WTC11 (cell line): Measurements from ENCODE around the gene STAC2.

Source experiments
- NFE2L1 ChIP-seq: sonication (generic); formaldehyde crosslinking; IDR thresholded peaks from 2 replicates; pipeline ENCODE4 v1.8.1; 2023; ENCODE audit warnings: missing genetic modification reagents
- NR3C1 ChIP-seq: sonication (generic); formaldehyde crosslinking; conservative IDR thresholded peaks from 2 replicates; pipeline ENCODE4 v1.8.1; 2023; ENCODE audit warnings: low read depth, mild to moderate bottlenecking, missing genetic modification reagents
- SP1 ChIP-seq: sonication (generic); formaldehyde crosslinking; conservative IDR thresholded peaks from 2 replicates; pipeline ENCODE4 v1.8.1; 2022; ENCODE audit warnings: missing genetic modification reagents
- TCF7 ChIP-seq: sonication (generic); formaldehyde crosslinking; IDR thresholded peaks from 2 replicates; pipeline ENCODE4 v1.8.0; 2022; ENCODE audit warnings: mild to moderate bottlenecking, low read depth, missing genetic modification reagents, moderate library complexity
- TF ChIP-seq, protein P1 (sequence below): fragments of 200-600 bp; IDR thresholded peaks from 2 replicates; pipeline ENCODE4 v1.8.0; 2022; ENCODE audit warnings: antibody characterized with exemption
- TF ChIP-seq, protein P2 (sequence below): sonication (generic); formaldehyde crosslinking; conservative IDR thresholded peaks from 2 replicates; pipeline ENCODE4 v1.8.1; 2023; ENCODE audit warnings: mild to moderate bottlenecking, low read depth, missing genetic modification reagents, moderate library complexity
- TF ChIP-seq, protein P3 (sequence below): sonication (generic); formaldehyde crosslinking; IDR thresholded peaks from 2 replicates; pipeline ENCODE4 v1.8.1; 2023; ENCODE audit warnings: mild to moderate bottlenecking, missing genetic modification reagents, moderate library complexity
- TF ChIP-seq, protein P4 (sequence below): sonication (generic); formaldehyde crosslinking; IDR thresholded peaks from 2 replicates; pipeline ENCODE4 v1.8.1; 2023; ENCODE audit warnings: mild to moderate bottlenecking, missing genetic modification reagents, moderate library complexity
- TF ChIP-seq, protein P5 (sequence below): sonication (generic); formaldehyde crosslinking; IDR thresholded peaks from 2 replicates; pipeline ENCODE4 v1.8.1; 2022; ENCODE audit warnings: low read depth, mild to moderate bottlenecking, moderate library complexity, missing genetic modification reagents, borderline replicate concordance

DNA sequence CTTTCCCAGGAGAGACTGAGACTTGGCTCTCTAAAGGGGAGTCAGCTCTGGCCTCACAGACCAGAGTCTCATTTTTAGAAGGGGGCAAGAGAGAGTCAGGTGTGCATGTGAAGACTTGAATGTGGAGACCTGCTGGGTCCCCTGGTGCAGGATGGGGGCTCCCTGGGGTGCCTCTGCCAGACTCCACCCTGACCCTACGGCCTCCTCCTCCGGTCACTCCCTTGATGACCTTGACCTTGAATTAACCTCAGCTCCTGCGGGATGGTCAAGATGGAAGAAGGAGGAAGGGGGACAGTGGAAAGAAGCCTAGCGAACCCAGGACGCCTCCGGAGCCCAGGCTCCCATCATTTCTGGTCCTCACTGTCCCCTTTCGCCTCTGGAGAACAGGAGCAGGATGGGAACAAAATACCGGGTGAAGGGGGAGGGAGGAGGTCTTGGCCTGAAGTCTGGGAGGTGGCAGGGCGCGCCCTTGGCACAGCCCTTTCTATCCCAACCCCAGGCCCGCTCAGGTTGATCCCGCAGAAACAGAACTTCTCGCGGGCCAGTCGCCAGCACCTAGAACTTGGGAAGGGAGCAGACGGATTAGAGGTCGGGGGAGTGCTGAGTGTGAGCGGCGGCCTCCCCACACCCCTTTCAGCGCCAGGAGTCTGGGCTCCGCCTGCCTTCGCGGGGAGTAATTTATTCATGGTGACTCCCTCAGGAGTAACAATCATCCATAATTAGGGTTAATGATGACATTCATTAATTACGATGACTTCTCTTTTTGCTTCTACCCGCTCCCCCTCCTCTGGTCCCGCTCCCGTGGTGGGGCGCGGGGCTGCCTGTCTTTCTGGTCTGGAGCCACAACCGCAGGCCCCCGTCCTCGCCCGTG lies 1.6 kb downstream of the STAC2 start:
- TF ChIP-seq, protein P1, sequence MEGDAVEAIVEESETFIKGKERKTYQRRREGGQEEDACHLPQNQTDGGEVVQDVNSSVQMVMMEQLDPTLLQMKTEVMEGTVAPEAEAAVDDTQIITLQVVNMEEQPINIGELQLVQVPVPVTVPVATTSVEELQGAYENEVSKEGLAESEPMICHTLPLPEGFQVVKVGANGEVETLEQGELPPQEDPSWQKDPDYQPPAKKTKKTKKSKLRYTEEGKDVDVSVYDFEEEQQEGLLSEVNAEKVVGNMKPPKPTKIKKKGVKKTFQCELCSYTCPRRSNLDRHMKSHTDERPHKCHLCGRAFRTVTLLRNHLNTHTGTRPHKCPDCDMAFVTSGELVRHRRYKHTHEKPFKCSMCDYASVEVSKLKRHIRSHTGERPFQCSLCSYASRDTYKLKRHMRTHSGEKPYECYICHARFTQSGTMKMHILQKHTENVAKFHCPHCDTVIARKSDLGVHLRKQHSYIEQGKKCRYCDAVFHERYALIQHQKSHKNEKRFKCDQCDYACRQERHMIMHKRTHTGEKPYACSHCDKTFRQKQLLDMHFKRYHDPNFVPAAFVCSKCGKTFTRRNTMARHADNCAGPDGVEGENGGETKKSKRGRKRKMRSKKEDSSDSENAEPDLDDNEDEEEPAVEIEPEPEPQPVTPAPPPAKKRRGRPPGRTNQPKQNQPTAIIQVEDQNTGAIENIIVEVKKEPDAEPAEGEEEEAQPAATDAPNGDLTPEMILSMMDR = no peak
- no peak for TF ChIP-seq SP1 (CRISPR knock-in tag)
- TF ChIP-seq, protein P2, sequence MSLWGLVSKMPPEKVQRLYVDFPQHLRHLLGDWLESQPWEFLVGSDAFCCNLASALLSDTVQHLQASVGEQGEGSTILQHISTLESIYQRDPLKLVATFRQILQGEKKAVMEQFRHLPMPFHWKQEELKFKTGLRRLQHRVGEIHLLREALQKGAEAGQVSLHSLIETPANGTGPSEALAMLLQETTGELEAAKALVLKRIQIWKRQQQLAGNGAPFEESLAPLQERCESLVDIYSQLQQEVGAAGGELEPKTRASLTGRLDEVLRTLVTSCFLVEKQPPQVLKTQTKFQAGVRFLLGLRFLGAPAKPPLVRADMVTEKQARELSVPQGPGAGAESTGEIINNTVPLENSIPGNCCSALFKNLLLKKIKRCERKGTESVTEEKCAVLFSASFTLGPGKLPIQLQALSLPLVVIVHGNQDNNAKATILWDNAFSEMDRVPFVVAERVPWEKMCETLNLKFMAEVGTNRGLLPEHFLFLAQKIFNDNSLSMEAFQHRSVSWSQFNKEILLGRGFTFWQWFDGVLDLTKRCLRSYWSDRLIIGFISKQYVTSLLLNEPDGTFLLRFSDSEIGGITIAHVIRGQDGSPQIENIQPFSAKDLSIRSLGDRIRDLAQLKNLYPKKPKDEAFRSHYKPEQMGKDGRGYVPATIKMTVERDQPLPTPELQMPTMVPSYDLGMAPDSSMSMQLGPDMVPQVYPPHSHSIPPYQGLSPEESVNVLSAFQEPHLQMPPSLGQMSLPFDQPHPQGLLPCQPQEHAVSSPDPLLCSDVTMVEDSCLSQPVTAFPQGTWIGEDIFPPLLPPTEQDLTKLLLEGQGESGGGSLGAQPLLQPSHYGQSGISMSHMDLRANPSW = no peak
- no peak for TF ChIP-seq NFE2L1
- TF ChIP-seq NR3C1 = no peak
- TF ChIP-seq, protein P3, sequence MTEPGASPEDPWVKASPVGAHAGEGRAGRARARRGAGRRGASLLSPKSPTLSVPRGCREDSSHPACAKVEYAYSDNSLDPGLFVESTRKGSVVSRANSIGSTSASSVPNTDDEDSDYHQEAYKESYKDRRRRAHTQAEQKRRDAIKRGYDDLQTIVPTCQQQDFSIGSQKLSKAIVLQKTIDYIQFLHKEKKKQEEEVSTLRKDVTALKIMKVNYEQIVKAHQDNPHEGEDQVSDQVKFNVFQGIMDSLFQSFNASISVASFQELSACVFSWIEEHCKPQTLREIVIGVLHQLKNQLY (CRISPR knock-in tag) = no peak
- TF ChIP-seq, protein P4, sequence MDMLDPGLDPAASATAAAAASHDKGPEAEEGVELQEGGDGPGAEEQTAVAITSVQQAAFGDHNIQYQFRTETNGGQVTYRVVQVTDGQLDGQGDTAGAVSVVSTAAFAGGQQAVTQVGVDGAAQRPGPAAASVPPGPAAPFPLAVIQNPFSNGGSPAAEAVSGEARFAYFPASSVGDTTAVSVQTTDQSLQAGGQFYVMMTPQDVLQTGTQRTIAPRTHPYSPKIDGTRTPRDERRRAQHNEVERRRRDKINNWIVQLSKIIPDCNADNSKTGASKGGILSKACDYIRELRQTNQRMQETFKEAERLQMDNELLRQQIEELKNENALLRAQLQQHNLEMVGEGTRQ = no peak
- TF ChIP-seq, protein P5, sequence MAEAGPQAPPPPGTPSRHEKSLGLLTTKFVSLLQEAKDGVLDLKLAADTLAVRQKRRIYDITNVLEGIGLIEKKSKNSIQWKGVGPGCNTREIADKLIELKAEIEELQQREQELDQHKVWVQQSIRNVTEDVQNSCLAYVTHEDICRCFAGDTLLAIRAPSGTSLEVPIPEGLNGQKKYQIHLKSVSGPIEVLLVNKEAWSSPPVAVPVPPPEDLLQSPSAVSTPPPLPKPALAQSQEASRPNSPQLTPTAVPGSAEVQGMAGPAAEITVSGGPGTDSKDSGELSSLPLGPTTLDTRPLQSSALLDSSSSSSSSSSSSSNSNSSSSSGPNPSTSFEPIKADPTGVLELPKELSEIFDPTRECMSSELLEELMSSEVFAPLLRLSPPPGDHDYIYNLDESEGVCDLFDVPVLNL (CRISPR knock-in tag) = no peak
- TF ChIP-seq TCF7 (CRISPR knock-in tag) = no peak
